Astrocyte (in vitro differentiated cells and primary cell): Measurements from ENCODE around the gene PROM1. TPM values are rescaled to one million over a fixed set of nuclear protein-coding genes. Genes with fewer than 3 reads are reported as not detected.

Experiments used
- DNase-seq: peaks from one replicate; pipeline ENCODE4 v3.0.0-alpha.2; 2010; ENCODE audit warnings: low read depth
- FAIRE-seq: peaks from 2 replicates; lab custom pipeline; 2011; peaks lifted over from hg19 to GRCh38; lab: Jason Lieb, UNC
- H2AFZ ChIP-seq: 2 replicates; pipeline ENCODE4 v1.6.0; 2012; ENCODE audit warnings: low read depth, low read length, inconsistent platforms
- H3K27ac ChIP-seq: 2 replicates; pipeline ENCODE4 v1.5.1; 2011; ENCODE audit warnings: low read depth, low read length, inconsistent platforms
- H3K27me3 ChIP-seq: 2 replicates; pipeline ENCODE4 v1.6.0; 2011; ENCODE audit warnings: low read length, inconsistent platforms; ENCODE audit not compliant: insufficient read depth
- H3K36me3 ChIP-seq: 2 replicates; pipeline ENCODE4 v1.5.1; 2011; ENCODE audit warnings: low read length, inconsistent platforms; ENCODE audit not compliant: insufficient read depth
- H3K4me1 ChIP-seq: 2 replicates; pipeline ENCODE4 v1.5.1; 2011; ENCODE audit warnings: low read length, inconsistent platforms; ENCODE audit not compliant: insufficient read depth
- H3K4me2 ChIP-seq: 2 replicates; pipeline ENCODE4 v1.6.0; 2012; ENCODE audit warnings: low read length, inconsistent platforms
- H3K4me3 ChIP-seq: 2 replicates; pipeline ENCODE4 v1.5.1; 2011; ENCODE audit warnings: low read depth, mild to moderate bottlenecking, low read length, inconsistent platforms; ENCODE audit not compliant: insufficient read depth
- H3K79me2 ChIP-seq: 2 replicates; pipeline ENCODE4 v1.6.0; 2012; ENCODE audit warnings: mild to moderate bottlenecking, low read length, inconsistent platforms; ENCODE audit not compliant: insufficient read depth
- H3K9ac ChIP-seq: 2 replicates; pipeline ENCODE4 v1.6.0; 2012; ENCODE audit warnings: mild to moderate bottlenecking, low read length, inconsistent platforms
- H3K9me3 ChIP-seq: 2 replicates; pipeline ENCODE4 v1.5.1; 2012; ENCODE audit warnings: low read depth, mild to moderate bottlenecking, low read length, inconsistent platforms; ENCODE audit not compliant: insufficient read depth
- H4K20me1 ChIP-seq: 2 replicates; pipeline ENCODE4 v1.6.0; 2012; ENCODE audit warnings: low read length, inconsistent platforms; ENCODE audit not compliant: insufficient read depth
- H3K27ac Mint-ChIP-seq: one replicate; pipeline ENCODE4 v1.8.0; 2021; ENCODE audit warnings: mild to moderate bottlenecking, mixed read lengths; ENCODE audit not compliant: unreplicated experiment
- H3K27me3 Mint-ChIP-seq: one replicate; pipeline ENCODE4 v1.8.0; 2021; ENCODE audit warnings: low read depth, mixed read lengths; ENCODE audit not compliant: unreplicated experiment
- H3K36me3 Mint-ChIP-seq: one replicate; pipeline ENCODE4 v1.8.0; 2021; ENCODE audit warnings: low read depth, mixed read lengths; ENCODE audit not compliant: unreplicated experiment
- H3K4me1 Mint-ChIP-seq: one replicate; pipeline ENCODE4 v1.8.0; 2021; ENCODE audit warnings: low read depth, mixed read lengths; ENCODE audit not compliant: unreplicated experiment
- H3K4me3 Mint-ChIP-seq: one replicate; pipeline ENCODE4 v1.8.0; 2021; ENCODE audit warnings: mild to moderate bottlenecking, moderate library complexity, mixed read lengths; ENCODE audit not compliant: unreplicated experiment
- H3K9me3 Mint-ChIP-seq: one replicate; pipeline ENCODE4 v1.8.0; 2021; ENCODE audit warnings: mild to moderate bottlenecking, mixed read lengths; ENCODE audit not compliant: unreplicated experiment
- EZH2 ChIP-seq: IDR thresholded peaks from 2 replicates; pipeline ENCODE4 v1.6.1; 2012; ENCODE audit warnings: mild to moderate bottlenecking, low read length, inconsistent platforms; ENCODE audit not compliant: insufficient read depth
- total RNA-seq: library from RNA; stranded (reverse); gene quantifications from 2 replicates; pipeline ENCODE4 v1.2.1, GENCODE V29; 2021
- TF ChIP-seq, protein P1 (sequence below): IDR thresholded peaks from 2 replicates; pipeline ENCODE4 v1.5.1; 2011; ENCODE audit warnings: low read depth, mild to moderate bottlenecking, inconsistent platforms, low read length, moderate library complexity; ENCODE audit not compliant: insufficient read depth

The PROM1 gene
- total RNA-seq, 1 donor from 2014 or later = 34.5 TPM

DNA sequence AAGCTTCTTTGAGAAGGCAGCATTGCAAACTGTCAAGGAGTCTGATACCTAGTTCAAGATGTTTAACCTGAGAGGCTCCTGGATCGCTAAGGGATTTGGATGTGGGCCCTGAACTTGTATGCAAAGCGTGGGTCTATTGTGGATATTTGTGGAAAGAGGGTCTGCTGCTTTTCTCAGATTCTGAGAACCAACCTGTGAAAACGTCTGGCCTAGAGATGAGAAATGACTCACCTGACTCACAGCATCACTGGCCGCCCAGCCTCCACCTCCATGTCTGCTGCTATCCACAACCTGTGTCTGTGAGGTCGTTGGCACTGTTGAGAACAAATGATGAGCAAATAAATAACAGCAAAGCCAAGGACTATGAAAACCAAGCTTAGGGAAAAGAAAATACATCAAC lies 33.3 kb upstream of the PROM1 start:
- DNase-seq = no peak
- Histone ChIP-seq H4K20me1 (no peaks in the 10 kb centered on the region), H2AFZ (no peak overlapping the region), H3K4me2 (no peak overlapping the region), H3K79me2 (no peaks in the 10 kb centered on the region), H3K27ac (no peak overlapping the region), H3K9ac (no peak overlapping the region), H3K27me3 (peaks cover 9% of the 10 kb centered on the region), H3K36me3 (no peaks in the 10 kb centered on the region), H3K4me3 (no peak overlapping the region), H3K4me1 (no peaks in the 10 kb centered on the region), H3K9me3 (no peaks in the 10 kb centered on the region)
- H3K27ac Mint-ChIP-seq = no peak overlapping the region
- no peak overlapping the region for H3K4me3 Mint-ChIP-seq
- peaks cover 10% of the 10 kb centered on the region for H3K9me3 Mint-ChIP-seq
- FAIRE-seq = no peak
- TF ChIP-seq EZH2 = no peak
- TF ChIP-seq, protein P1, sequence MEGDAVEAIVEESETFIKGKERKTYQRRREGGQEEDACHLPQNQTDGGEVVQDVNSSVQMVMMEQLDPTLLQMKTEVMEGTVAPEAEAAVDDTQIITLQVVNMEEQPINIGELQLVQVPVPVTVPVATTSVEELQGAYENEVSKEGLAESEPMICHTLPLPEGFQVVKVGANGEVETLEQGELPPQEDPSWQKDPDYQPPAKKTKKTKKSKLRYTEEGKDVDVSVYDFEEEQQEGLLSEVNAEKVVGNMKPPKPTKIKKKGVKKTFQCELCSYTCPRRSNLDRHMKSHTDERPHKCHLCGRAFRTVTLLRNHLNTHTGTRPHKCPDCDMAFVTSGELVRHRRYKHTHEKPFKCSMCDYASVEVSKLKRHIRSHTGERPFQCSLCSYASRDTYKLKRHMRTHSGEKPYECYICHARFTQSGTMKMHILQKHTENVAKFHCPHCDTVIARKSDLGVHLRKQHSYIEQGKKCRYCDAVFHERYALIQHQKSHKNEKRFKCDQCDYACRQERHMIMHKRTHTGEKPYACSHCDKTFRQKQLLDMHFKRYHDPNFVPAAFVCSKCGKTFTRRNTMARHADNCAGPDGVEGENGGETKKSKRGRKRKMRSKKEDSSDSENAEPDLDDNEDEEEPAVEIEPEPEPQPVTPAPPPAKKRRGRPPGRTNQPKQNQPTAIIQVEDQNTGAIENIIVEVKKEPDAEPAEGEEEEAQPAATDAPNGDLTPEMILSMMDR = no peak
- H3K4me1 Mint-ChIP-seq = no peaks in the 10 kb centered on the region
- H3K36me3 Mint-ChIP-seq = peaks cover 2% of the 10 kb centered on the region
- H3K27me3 Mint-ChIP-seq = peaks cover 24% of the 10 kb centered on the region

DNA sequence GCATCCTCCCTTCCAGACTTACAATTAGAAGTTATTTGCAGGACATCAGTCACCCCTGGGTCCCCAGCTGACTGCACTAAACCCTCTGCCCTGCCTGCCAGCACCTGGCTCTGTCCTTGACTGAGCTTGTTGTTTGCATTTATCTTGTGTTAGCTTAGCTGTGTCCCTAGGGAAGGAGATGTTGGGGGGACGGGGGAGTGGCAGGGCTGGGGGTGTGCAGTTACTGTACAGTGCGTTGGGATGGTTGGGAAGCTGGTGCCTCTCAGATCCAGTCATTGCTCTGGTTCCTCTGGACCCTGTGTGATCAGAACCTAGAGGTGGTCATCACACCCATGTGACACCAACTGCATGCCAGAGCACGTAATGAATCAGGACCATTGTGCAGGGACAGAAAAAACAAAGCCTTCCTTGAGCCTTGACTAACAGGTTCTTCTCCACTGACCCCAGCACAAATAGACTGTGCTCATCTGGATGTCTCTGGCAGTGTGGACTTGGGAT lies 32.7 kb upstream of the PROM1 start:
- Histone ChIP-seq H3K9me3 (no peaks in the 10 kb centered on the region), H4K20me1 (no peaks in the 10 kb centered on the region), H3K4me2 (no peak overlapping the region), H3K79me2 (no peaks in the 10 kb centered on the region), H3K4me1 (no peaks in the 10 kb centered on the region), H2AFZ (no peak overlapping the region), H3K4me3 (no peak overlapping the region), H3K27ac (no peak overlapping the region), H3K36me3 (no peaks in the 10 kb centered on the region), H3K9ac (no peak overlapping the region), H3K27me3 (peaks cover 11% of the 10 kb centered on the region)
- H3K9me3 Mint-ChIP-seq = peaks cover 10% of the 10 kb centered on the region
- no peak for TF ChIP-seq EZH2
- TF ChIP-seq, protein P1 = no peak
- H3K4me3 Mint-ChIP-seq = no peak overlapping the region
- H3K27me3 Mint-ChIP-seq = peaks cover 22% of the 10 kb centered on the region
- H3K36me3 Mint-ChIP-seq = peaks cover 2% of the 10 kb centered on the region
- no peak overlapping the region for H3K27ac Mint-ChIP-seq
- DNase-seq (no peak), FAIRE-seq (no peak)
- H3K4me1 Mint-ChIP-seq = no peaks in the 10 kb centered on the region

DNA sequence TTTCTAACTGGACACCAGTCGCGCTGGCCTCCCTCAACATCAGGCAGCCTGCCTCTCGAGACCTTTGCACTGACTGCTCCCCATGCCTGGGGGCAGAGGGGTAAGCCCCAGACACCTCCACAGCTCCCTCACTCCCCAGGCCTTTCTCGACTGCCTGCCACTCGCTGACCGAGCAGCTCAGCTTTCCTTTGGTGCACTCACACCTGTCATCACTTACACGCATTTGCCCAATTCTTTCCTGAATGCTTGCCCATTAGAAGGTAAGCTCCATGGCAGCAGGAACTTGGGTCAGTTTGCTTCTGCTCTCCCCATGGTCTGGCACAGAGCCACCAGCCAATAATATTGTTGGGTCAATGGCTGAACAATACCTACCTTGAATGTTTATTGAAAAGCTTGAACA lies 32.2 kb upstream of the PROM1 start:
- no peak overlapping the region for H3K27ac Mint-ChIP-seq

More for the DNA sequence above, 32.2 kb upstream of the PROM1 start:
- Histone ChIP-seq H3K4me2 (no peak overlapping the region), H3K79me2 (no peaks in the 10 kb centered on the region), H2AFZ (no peak overlapping the region), H3K27ac (no peak overlapping the region), H3K4me3 (no peak overlapping the region), H4K20me1 (no peaks in the 10 kb centered on the region), H3K9me3 (no peaks in the 10 kb centered on the region), H3K4me1 (no peaks in the 10 kb centered on the region), H3K27me3 (peaks cover 13% of the 10 kb centered on the region), H3K36me3 (no peaks in the 10 kb centered on the region), H3K9ac (no peak overlapping the region)
- Mint-ChIP-seq H3K9me3 (peaks cover 10% of the 10 kb centered on the region), H3K4me1 (no peaks in the 10 kb centered on the region), H3K4me3 (no peak overlapping the region), H3K27me3 (peaks cover 22% of the 10 kb centered on the region), H3K36me3 (peaks cover 2% of the 10 kb centered on the region)
- TF ChIP-seq, protein P1 = no peak
- no peak for TF ChIP-seq EZH2
- no peak for DNase-seq
- no peak for FAIRE-seq
